SK-N-SH treated with all-trans-retinoic acid at 6 μM for 48 hours (cell line): ENCODE measurements around the gene ESPL1.

Source experiments
- CSDC2 ChIP-seq: fragments of 250-450 bp; sonication (Bioruptor Pico); IDR thresholded peaks from 2 replicates; pipeline ENCODE4 v1.5.0; 2020; ENCODE audit warnings: mild to moderate bottlenecking, moderate library complexity
- CSRNP3 ChIP-seq: fragments of 250-450 bp; sonication (Bioruptor Pico); IDR thresholded peaks from 2 replicates; pipeline ENCODE4 v1.5.1; 2021; ENCODE audit warnings: mild to moderate bottlenecking, moderate library complexity
- ESRRG ChIP-seq: fragments of 250-450 bp; sonication (Bioruptor Pico); IDR thresholded peaks from 2 replicates; pipeline ENCODE4 v1.6.1; 2021; ENCODE audit warnings: mild to moderate bottlenecking
- TF ChIP-seq, protein P1 (sequence below): fragments of 250-450 bp; sonication (Bioruptor Pico); IDR thresholded peaks from 2 replicates; pipeline ENCODE4 v1.5.1; 2020; ENCODE audit warnings: low read depth, mild to moderate bottlenecking, moderate library complexity

DNA sequence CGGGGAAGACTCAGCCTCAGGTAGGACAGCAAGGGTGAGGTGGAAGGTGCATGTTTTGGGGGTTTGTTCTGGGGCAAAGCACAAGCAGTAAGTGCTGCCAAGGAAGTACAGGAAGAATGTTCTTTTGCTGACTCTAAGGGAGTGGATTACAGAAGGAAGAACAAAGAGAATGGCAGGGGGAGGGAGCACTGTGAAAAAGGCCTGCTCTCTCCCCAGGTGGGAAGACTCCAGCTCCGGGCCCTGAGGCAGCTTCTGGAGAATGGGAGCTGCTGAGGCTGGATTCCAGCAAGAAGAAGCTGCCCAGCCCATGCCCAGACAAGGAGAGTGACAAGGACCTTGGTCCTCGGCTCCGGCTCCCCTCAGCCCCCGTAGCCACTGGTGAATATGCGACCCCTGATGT lies 20.2 kb downstream of the ESPL1 start:
- TF ChIP-seq CSDC2, result no peak
- no peak for TF ChIP-seq CSRNP3 (CRISPR knock-in tag)
- TF ChIP-seq ESRRG, result no peak
- TF ChIP-seq, protein P1, sequence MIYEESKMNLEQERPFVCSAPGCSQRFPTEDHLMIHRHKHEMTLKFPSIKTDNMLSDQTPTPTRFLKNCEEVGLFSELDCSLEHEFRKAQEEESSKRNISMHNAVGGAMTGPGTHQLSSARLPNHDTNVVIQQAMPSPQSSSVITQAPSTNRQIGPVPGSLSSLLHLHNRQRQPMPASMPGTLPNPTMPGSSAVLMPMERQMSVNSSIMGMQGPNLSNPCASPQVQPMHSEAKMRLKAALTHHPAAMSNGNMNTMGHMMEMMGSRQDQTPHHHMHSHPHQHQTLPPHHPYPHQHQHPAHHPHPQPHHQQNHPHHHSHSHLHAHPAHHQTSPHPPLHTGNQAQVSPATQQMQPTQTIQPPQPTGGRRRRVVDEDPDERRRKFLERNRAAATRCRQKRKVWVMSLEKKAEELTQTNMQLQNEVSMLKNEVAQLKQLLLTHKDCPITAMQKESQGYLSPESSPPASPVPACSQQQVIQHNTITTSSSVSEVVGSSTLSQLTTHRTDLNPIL, result no peak
